ENCODE data around the gene KCTD18.

DNA sequence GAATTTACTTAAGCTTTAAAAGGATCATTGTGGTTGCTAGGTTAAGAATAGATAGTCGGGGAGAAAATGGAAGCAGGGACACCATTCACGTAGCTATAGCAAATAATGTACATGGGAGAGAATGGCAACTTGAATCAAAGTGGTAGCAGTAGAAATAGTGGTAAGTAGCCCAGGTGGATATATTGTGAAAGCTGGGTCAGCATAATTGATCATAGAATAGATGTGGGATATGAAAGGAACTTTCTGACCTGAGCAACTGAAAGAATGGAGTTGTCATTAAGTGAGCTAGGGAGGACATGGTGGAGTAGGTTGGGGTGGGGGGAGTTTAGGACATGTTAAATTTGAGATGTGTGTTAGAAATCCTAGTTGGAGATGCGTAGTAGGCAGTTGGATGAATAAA is 18.4 kb upstream of the KCTD18 start:
- TF ChIP-seq CTCF (IDR thresholded peaks at IDR 0.05; ENCODE audit: low read depth, low read length, missing input control) (no peak), TAF1 (conservative IDR thresholded peaks at IDR 0.05) (no peak), REST (IDR thresholded peaks at IDR 0.05) (no peak), NR2F2 (IDR thresholded peaks at IDR 0.05) (no peak), JUND (IDR thresholded peaks at IDR 0.05) (no peak), RXRA (IDR thresholded peaks at IDR 0.05) (no peak), YY1 (IDR thresholded peaks at IDR 0.05) (no peak), MAX (IDR thresholded peaks at IDR 0.05) (no peak), SP1 (IDR thresholded peaks at IDR 0.05) (no peak), EGR1 (IDR thresholded peaks at IDR 0.05; ENCODE audit: low read depth in 2 of 2) (no peak)
